GM12865 (cell line): ENCODE data around the gene HECTD1.
A peak's percentile ranks its signal among the peaks of the same experiment; 100 is the strongest.
"Not testable (repeated sequence)": the region's sequence is repeated elsewhere in the genome, so short reads cannot be mapped to it uniquely, and the experiment has no call there.

Experiments used
- DNase-seq: peaks from one replicate; pipeline ENCODE4 v3.0.0; 2010; ENCODE audit warnings: low read depth
- H3K4me3 ChIP-seq: 2 replicates; pipeline ENCODE4 v1.5.1; 2011; ENCODE audit warnings: mild to moderate bottlenecking, low read depth, low read length, control low read depth
- CTCF ChIP-seq: IDR thresholded peaks from 2 replicates; pipeline ENCODE4 v1.5.1; 2011; ENCODE audit warnings: low read length, control low read depth, low read depth, inconsistent platforms; ENCODE audit not compliant: insufficient read depth; ENCODE audit errors: missing control alignments

Gene HECTD1

GRCh38 chr14:31208546-31209424 lies 1.2 kb upstream of the HECTD1 start:
- peak overlapping the region; percentile 73 for H3K4me3 ChIP-seq
- no peak for DNase-seq
- TF ChIP-seq CTCF = no peak

DNA sequence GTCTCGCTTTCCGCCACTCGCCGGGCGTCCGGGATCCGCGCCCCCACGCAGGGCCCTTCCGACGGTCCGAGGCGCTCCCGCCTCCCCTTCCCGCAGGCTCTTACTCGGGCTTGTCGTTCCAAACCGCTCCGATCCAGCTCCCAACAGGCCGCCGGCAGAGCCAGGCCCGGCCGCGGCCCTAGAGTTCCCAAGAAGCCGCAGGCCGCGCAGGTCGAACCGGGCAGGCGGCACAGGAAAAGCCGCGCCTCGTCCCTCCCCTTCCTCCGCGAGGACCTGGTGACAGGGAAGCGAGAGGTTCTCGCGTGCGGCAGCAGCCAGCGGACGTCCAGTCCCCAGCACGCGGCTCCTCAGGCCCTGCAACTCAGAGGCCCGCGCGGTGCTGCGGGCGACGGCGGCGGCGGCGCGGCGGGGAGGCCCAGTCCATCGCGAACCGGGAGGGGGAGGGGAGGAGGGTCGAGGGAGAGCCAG lies 272 bp downstream of the HECTD1 start:
- TF ChIP-seq CTCF = no peak
- no peak for DNase-seq
- H3K4me3 ChIP-seq = peak overlapping the region; percentile 77

GRCh38 chr14:31206536-31207286 lies 882 bp downstream of the HECTD1 start:
- no peak for TF ChIP-seq CTCF
- peak; percentile 79 for DNase-seq
- H3K4me3 ChIP-seq = peak overlapping the region; percentile 77

GRCh38 chr14:31205681-31206535 lies 1.7 kb downstream of the HECTD1 start:
- H3K4me3 ChIP-seq = peak overlapping the region; percentile 77
- DNase-seq = peak; percentile 24

GRCh38 chr14:31204593-31205534 lies 2.7 kb downstream of the HECTD1 start:
- DNase-seq = peak; percentile 19
- peak overlapping the region; percentile 77 for H3K4me3 ChIP-seq
- TF ChIP-seq CTCF = no peak

More at GRCh38 chr14:31205681-31206535, 1.7 kb downstream of the HECTD1 start:
- no peak for TF ChIP-seq CTCF

- DNase-seq, H3K4me3 ChIP-seq: not testable (repeated sequence)
Measured at GRCh38 chr14:31203899-31204592, 3.5 kb downstream of the HECTD1 start.
